NCI-H446 (cell line): ENCODE results near the gene AGBL3.

Experiments used
- DNase-seq, 2 experiments: peaks; one replicate each; lab custom pipeline; 2025; lab: John Stamatoyannopoulos, UW

Gene AGBL3

GRCh38 chr7:135147899-135148721 lies 161.8 kb downstream of the AGBL3 start, which contains the start of gene TMEM140:
TSS of gene TMEM140 (plus strand) at chr7:135148072. CDS start at chr7:135164442, 16,370 bp downstream.
- no peak for DNase-seq

GRCh38 chr7:135150072-135150782 lies 163.9 kb downstream of the AGBL3 start:
- DNase-seq, result no peak

- no peak for DNase-seq
These were observed 164.8 kb downstream of the AGBL3 start for GRCh38 chr7:135151132-135151531.

- no peak for DNase-seq
These were observed 165.2 kb downstream of the AGBL3 start for GRCh38 chr7:135151533-135151932.

GRCh38 chr7:135152442-135152841 lies 166.1 kb downstream of the AGBL3 start:
- no peak for DNase-seq

- DNase-seq, result no peak
These were observed 168.4 kb downstream of the AGBL3 start for GRCh38 chr7:135154734-135155133.

GRCh38 chr7:135156290-135156689 lies 170.0 kb downstream of the AGBL3 start:
- no peak for DNase-seq

GRCh38 chr7:135158141-135158655 lies 171.9 kb downstream of the AGBL3 start:
- DNase-seq, result no peak

GRCh38 chr7:135158874-135159273 lies 172.6 kb downstream of the AGBL3 start:
- no peak for DNase-seq

GRCh38 chr7:135159359-135160085 lies 173.2 kb downstream of the AGBL3 start:
- no peak for DNase-seq

- DNase-seq, result no peak
These were observed 174.0 kb downstream of the AGBL3 start for GRCh38 chr7:135160098-135160857.

- no peak for DNase-seq
These were observed 174.7 kb downstream of the AGBL3 start for GRCh38 chr7:135160858-135161653.

- no peak for DNase-seq
These were observed 175.4 kb downstream of the AGBL3 start for GRCh38 chr7:135161669-135162068.

GRCh38 chr7:135162382-135163001 lies 176.2 kb downstream of the AGBL3 start:
- no peak for DNase-seq

GRCh38 chr7:135164357-135165061 lies 178.2 kb downstream of the AGBL3 start:
- no peak for DNase-seq

- DNase-seq, result no peak
These were observed 179.6 kb downstream of the AGBL3 start for GRCh38 chr7:135165862-135166261.

- no peak for DNase-seq
These were observed 180.2 kb downstream of the AGBL3 start for GRCh38 chr7:135166338-135166990.

GRCh38 chr7:135167365-135167917 lies 181.1 kb downstream of the AGBL3 start:
- no peak for DNase-seq

- DNase-seq, result no peak
These were observed 181.7 kb downstream of the AGBL3 start for GRCh38 chr7:135168001-135168400.
